Muscle of arm (tissue), 12 donors: ENCODE data around the gene RNF112. TPM values are rescaled to one million over a fixed set of nuclear protein-coding genes. Genes with fewer than 3 reads are reported as not detected.

ENCODE experiments used
- DNase-seq: peaks from one replicate; pipeline ENCODE4 v3.0.0-alpha.2; 2013
- polyA plus RNA-seq, 12 donors: library from polyadenylated mRNA; unstranded; fragments of 120-200 nt; gene quantifications; one replicate each; pipeline ENCODE4 v1.2.1, GENCODE V29; 2013; ENCODE audit not compliant: insufficient read length in 12 of 12

The RNF112 gene
- polyA plus RNA-seq, 12 donors: 2.1 to 23.0 (median 3.6) TPM; not detected in 1

GRCh38 chr17:19387921-19388521, 23.0 kb upstream of the RNF112 start:
- no peak for DNase-seq

- no peak for DNase-seq
Measured at GRCh38 chr17:19388791-19389785, 21.9 kb upstream of the RNF112 start.

DNA sequence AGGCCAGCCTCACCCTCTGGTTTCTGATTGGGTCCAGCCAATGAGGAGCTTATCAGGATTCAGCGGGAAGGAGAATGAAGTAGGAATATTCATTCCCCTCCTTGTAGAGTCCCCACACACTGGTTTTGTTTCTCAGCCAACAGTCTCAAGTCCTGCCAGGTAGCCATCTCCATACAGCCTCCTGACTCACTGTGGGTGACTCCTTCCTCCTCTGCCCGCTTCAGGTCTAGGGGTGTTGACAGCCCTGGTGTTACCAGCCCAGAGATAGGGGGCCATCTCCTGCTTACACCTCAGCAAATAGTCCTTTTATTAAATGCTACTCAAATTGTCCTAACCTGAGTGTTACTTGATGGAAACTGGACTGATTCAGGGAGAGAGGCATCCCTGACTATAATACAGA, 20.1 kb upstream of the RNF112 start:
- DNase-seq: no peak

- no peak for DNase-seq
Measured at GRCh38 chr17:19391432-19391831, 19.6 kb upstream of the RNF112 start.

DNA sequence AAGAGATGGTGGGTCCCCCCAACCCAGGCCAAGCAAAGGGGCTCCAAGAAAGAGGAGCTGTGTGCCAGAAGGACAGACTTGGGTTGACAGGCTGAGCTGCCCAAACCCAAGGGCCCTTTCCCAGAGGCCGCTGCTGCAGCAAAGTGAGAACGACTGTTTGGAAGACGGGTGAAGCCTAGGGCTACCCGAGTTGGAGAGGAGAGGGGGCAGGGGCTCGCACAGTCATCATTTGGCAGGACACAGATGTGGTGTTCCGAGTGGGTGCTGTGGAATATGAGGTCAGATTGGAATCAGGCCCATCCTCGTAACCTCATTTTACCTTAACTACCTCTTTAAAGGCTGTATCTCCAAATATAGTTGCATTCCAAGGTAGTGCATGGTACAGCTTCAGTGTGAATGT, 18.7 kb upstream of the RNF112 start:
- DNase-seq: no peak

DNA sequence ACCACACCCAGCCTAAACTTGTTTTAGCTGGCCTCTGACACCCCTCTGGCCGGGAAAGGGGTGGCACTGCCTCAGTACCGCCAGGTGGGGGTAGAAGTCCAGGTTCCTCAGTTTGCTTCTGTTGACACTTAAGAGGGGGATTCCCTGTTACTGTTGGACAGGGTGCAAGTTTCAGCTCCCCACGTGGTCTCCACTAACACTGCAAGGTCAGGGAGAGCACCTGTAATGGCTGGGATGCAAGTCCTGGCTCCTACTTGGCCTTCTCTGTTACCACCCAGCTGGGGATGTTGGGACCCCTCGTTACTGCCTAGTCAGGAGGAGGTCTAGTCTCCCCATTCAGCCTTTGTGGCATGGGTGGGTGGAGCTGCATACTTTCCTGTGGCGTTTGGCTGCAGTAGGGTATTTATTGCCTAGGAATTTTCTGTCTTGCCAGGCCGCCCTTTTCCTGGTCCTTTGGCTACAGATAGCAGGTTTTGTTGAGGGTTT, 13.4 kb upstream of the RNF112 start:
- DNase-seq: no peak

GRCh38 chr17:19398301-19399181, 12.5 kb upstream of the RNF112 start:
- DNase-seq: no peak

GRCh38 chr17:19399750-19400450, 11.1 kb upstream of the RNF112 start:
- DNase-seq: no peak

DNA sequence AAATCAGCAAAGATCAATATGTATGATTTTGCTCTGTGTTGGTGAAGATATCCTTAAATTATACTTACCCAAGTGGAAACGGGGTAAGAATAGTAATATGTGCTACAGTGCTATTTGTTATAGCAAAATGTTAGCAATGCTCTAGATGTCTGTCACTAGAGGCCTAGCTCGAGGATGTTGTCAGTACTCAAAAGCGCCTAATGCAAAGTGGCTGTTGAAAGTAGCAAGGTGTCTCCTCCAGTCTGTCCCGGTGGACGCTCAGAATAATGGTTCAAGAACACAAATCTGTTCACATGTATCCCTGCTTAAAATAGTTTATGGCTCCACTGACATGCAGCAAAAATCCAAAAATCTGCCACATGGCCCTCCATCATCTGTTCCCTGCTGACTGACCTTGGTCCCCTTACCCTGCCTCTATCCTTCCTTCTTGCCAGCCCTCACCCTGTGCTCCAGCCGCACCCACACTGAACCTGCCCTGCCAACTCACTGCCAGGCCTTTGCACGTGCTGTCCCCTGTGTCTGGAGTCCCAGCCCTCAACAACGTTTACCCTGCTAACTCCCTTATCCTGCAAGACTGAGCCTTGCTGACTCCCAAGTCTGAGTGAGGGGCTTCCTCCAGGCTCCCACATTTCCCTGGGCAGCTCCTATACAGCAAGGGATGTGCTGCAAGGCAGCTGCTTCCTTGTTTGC, 9.6 kb upstream of the RNF112 start:
- DNase-seq: no peak

DNA sequence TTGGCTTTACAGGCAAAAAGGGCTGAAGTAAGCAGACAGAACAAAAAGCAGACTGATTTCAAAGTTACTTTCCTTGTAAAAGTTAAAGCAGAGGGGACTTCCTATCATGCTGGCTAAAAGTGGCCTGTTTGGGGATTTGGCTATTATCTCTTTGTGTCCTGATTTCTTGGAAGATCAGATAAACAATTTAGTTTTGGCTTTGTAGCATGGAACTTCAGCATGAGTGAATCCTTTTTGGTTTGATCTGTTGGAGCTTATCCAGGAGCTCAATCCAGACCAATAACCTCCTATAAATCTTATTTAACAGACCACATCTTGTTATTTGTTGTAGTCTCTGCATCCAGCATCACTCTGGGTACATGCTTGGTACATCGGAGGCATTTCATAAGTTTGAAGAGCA, 8.9 kb upstream of the RNF112 start:
- DNase-seq: no peak

DNA sequence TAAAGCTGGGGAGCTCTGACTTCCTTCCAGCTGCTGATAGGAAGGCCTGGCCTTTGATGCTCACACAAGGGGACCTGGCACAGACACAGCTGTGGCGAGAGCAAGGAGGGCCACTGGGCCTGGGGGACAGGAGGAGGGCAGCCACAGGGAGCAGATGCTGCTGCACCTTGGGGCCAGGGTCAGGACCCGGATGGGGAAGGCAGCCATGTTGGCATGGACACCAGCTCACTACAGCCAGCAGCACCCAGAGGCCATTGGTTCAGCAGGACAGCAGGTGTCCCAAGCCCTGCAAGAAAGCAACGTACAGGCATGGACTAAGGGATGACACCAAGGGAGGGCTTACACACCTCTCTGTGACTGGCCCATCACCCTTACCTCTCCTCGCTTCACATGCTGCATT, 8.0 kb upstream of the RNF112 start:
- DNase-seq: no peak

- no peak for DNase-seq
Measured at GRCh38 chr17:19404264-19404663, 6.8 kb upstream of the RNF112 start.

DNA sequence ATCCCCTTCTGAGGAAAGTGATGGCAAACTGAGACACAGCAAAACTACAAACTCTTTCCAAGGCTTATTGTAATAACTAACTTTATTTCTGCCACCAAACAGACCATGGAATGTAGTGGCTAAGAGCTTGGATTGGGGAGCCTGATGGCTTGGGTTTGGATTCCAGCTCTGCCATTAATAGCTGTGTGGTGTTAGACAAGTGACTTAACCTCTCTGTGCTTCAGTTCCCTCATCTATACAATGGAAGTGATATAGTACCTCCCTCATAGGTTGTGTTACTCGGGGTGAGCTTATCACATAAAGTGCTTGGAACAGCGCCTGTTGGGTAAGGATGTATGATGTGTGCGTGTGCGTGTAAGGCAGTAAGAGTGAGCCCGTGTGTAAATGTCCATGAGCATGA, 5.9 kb upstream of the RNF112 start:
- DNase-seq: no peak

DNA sequence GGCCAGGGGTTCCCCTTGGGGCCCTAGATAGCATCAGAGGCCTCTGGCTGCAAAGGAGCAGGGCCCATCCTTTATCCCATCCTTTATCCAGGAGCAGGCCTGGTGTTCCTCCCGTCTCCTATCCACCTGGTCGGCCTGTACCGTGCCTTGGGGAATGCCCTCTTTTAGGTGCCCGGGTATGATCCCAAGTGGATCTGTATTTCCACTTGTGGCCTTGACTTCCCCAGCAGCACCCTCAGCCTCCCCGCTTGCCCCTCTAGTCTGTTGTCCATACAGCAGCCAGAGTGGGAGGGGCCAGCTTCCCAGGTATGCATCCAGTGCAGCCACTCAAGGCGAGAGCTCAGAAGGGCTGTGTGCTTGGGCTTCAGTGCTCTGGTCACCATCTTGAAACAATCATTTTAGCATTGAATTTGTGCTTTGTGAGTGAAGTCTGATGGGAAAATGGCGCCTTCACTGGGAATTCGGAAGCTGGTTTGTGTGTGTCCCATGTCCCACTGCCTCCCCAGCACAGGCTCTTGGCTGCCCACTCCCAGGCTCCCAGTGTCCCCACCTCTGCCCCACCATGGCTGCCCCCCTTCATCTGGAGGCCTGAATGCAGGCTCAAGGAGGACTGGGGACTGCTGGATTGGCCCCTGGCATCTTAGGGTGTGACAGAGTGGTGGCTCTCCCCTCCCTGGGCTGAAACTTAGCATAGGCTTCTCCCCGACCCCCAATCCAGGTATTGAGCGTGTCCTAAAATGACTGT, 3.3 kb upstream of the RNF112 start:
- no peak for DNase-seq

DNA sequence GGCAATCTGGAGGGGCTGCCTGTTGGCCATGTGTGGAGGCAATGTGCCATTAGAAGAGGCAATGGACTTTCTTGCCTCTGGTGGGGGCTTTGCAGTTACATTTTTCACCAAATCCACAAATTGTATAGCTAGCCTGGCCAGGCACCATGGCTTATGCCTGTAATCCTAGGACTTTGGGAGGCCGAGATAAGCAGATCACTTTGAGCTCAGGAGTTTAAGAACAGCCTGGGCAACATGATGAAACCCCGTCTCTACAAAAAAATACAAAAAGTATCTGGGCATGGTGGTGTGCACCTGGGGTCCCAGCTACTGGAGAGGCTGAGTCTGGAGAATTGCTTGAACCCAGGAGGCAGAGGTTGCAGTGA, 2.7 kb upstream of the RNF112 start:
- no peak for DNase-seq

- DNase-seq: no peak
Measured at GRCh38 chr17:19409066-19409465, 2.0 kb upstream of the RNF112 start.

GRCh38 chr17:19409509-19409908, 1.5 kb upstream of the RNF112 start:
- DNase-seq: no peak

- no peak for DNase-seq
Measured at GRCh38 chr17:19410091-19410490, 941 bp upstream of the RNF112 start.

DNA sequence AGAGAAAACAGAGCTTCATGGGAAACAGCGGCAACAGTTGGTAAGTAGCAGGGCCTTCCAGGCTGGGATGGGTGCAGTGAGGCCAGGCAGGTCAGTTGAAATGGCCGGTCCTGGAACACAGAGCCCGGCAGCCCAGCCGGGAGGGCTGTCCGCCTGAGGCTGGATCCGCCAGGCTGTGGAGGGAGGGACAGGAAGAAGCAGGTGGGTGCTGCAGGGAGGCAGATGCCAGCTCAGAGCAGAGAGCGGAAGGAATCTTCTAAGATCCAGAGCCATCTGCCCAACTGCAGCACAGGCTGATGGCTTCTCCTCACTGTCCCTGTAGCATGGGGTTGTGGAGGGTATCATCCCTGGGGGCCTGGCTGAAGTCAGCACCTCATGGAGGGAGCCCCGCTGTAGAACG, 599 bp downstream of the RNF112 start:
- no peak for DNase-seq

GRCh38 chr17:19412510-19412909, 1.5 kb downstream of the RNF112 start:
- DNase-seq: no peak
